Ascending aorta (tissue), 2 donors: ENCODE measurements around the gene PCED1A. TPM values are rescaled to one million over a fixed set of nuclear protein-coding genes. Genes with fewer than 3 reads are reported as not detected.
A peak's percentile ranks its signal among the peaks of the same experiment; 100 is the strongest.

Experiments
- DNase-seq, 2 donors: peaks; one replicate each; pipeline ENCODE4 v3.0.0-alpha.2; 2019; ENCODE audit warnings: low spot score in 2 of 2
- H3K27ac ChIP-seq, 2 donors: fragments of 200-600 bp; sonication (generic); one replicate each; pipeline ENCODE4 v1.5.1; 2016 to 2017; ENCODE audit warnings: mild to moderate bottlenecking in 1 of 2
- H3K27me3 ChIP-seq: fragments of 200-600 bp; sonication (generic); one replicate; pipeline ENCODE4 v1.5.1; 2017
- H3K36me3 ChIP-seq, 2 donors: fragments of 200-600 bp; sonication (generic); one replicate each; pipeline ENCODE4 v1.5.1; 2016
- H3K4me1 ChIP-seq, 2 donors: fragments of 200-600 bp; sonication (generic); one replicate each; pipeline ENCODE4 v1.5.1; 2016 to 2017; ENCODE audit warnings: mild to moderate bottlenecking in 1 of 2
- H3K4me3 ChIP-seq, 2 donors: fragments of 200-600 bp; sonication (generic); one replicate each; pipeline ENCODE4 v1.5.1; 2016 to 2017; ENCODE audit warnings: mild to moderate bottlenecking in 1 of 2
- H3K9me3 ChIP-seq, 2 donors: fragments of 200-600 bp; sonication (generic); one replicate each; pipeline ENCODE4 v1.5.1; 2016
- CTCF ChIP-seq, 3 experiments: fragments of 200-600 bp in 2 of 3; fragments of 450-650 bp in 1 of 3; sonication (generic) in 2 of 3; IDR thresholded peaks; one replicate each; pipeline ENCODE4 v1.5.1; 2016 to 2019; ENCODE audit warnings: antibody characterized with exemption in 3 of 3, mild to moderate bottlenecking in 1 of 3, moderate library complexity in 1 of 3
- intact Hi-C: fragments of 100-400 bp; cut with DNase I; formaldehyde crosslinking; loops from one replicate; pipeline ENCODE4 v1.15.1; 2023
- total RNA-seq: library from RNA; depleted of rRNA; stranded (reverse); fragments of >200 nt; gene quantifications from one replicate; pipeline ENCODE4 v1.1.0, GENCODE V29; 2016

Gene PCED1A
- total RNA-seq, 1 donor from 2014 or later = 49.7 TPM

- H3K36me3 ChIP-seq = no peaks in the 10 kb centered on the region
- H3K4me1 ChIP-seq = peaks cover 4 to 10% of the 10 kb centered on the region in 2 donors
- DNase-seq = no peak
- no peaks in the 10 kb centered on the region for H3K27me3 ChIP-seq
- no peaks in the 10 kb centered on the region for H3K9me3 ChIP-seq
- no peak overlapping the region for H3K27ac ChIP-seq
- peak overlapping the region; percentile 81 to 96 for H3K4me3 ChIP-seq
- intact Hi-C loops = loop anchor here (5.0 to 10.0 kb wide), 5 partner anchors 180 to 533 kb away; partner anchors contain the start of genes DNAAF9, EBF4, LZTS3 and NOP56
- TF ChIP-seq CTCF (IDR thresholded peaks at IDR 0.05) = no peak
Measured at GRCh38 chr20:2874456-2874855, 34.0 kb upstream of the PCED1A start.

GRCh38 chr20:2873747-2874041 is 33.2 kb upstream of the PCED1A start:
- Histone ChIP-seq H3K27ac (peak overlapping the region; percentile 62 to 66), H3K4me1 (peaks cover 4 to 8% of the 10 kb centered on the region in 2 donors), H3K4me3 (peak overlapping the region; percentile 81 to 96), H3K36me3 (no peaks in the 10 kb centered on the region), H3K9me3 (no peaks in the 10 kb centered on the region), H3K27me3 (no peaks in the 10 kb centered on the region)
- TF ChIP-seq CTCF (IDR thresholded peaks at IDR 0.05) = no peak
- intact Hi-C loops = loop anchor here (1.0 to 10.0 kb wide), 7 partner anchors 33 to 534 kb away; partner anchors contain the start of genes DNAAF9, EBF4, LZTS3 and NOP56
- no peak for DNase-seq

GRCh38 chr20:2873010-2873746 is 32.7 kb upstream of the PCED1A start, which contains the start of gene PTPRA:
Gene PTPRA, plus strand, starts transcription at chr20:2873481. Its CDS starts 90,797 bp downstream, at chr20:2964278.
- Histone ChIP-seq H3K36me3 (no peaks in the 10 kb centered on the region), H3K4me3 (peak within 1 kb of the TSS; percentile 81 to 96), H3K27me3 (no peaks in the 10 kb centered on the region), H3K9me3 (no peaks in the 10 kb centered on the region), H3K27ac (peak within 1 kb of the TSS; percentile 62 to 66), H3K4me1 (peaks cover 4 to 8% of the 10 kb centered on the region in 2 donors)
- intact Hi-C loops = loop anchor here (1.0 to 10.0 kb wide), 7 partner anchors 33 to 534 kb away; partner anchors contain the start of genes DNAAF9, EBF4, LZTS3 and NOP56
- TF ChIP-seq CTCF (IDR thresholded peaks at IDR 0.05) = no peak
- DNase-seq = peak; percentile 71 to 94

GRCh38 chr20:2872459-2873009 is 32.1 kb upstream of the PCED1A start:
- H3K36me3 ChIP-seq = no peaks in the 10 kb centered on the region
- H3K27me3 ChIP-seq = no peaks in the 10 kb centered on the region
- H3K4me3 ChIP-seq = peak overlapping the region; percentile 81 to 96
- intact Hi-C loops = loop anchor here (1.0 to 10.0 kb wide), 7 partner anchors 32 to 535 kb away; partner anchors contain the start of genes DNAAF9, EBF4, LZTS3 and NOP56
- H3K9me3 ChIP-seq = no peaks in the 10 kb centered on the region
- H3K4me1 ChIP-seq = peaks cover 4 to 8% of the 10 kb centered on the region in 2 donors
- DNase-seq = peak in 1 of 2 donors; percentile 77
- H3K27ac ChIP-seq = peak overlapping the region in 1 of 2 donors; percentile 66
- no peak for TF ChIP-seq CTCF (IDR thresholded peaks at IDR 0.05)

- no peak overlapping the region for H3K27ac ChIP-seq
- peaks cover 4 to 8% of the 10 kb centered on the region in 2 donors for H3K4me1 ChIP-seq
Measured at GRCh38 chr20:2871661-2872458, 31.4 kb upstream of the PCED1A start.

More at GRCh38 chr20:2871661-2872458, 31.4 kb upstream of the PCED1A start:
- no peaks in the 10 kb centered on the region for H3K27me3 ChIP-seq
- no peaks in the 10 kb centered on the region for H3K9me3 ChIP-seq
- intact Hi-C loops = loop anchor here (2.0 to 10.0 kb wide), 6 partner anchors 173 to 535 kb away; partner anchors contain the start of genes DNAAF9, EBF4, LZTS3 and NOP56
- no peak for DNase-seq
- TF ChIP-seq CTCF (IDR thresholded peaks at IDR 0.05) = no peak
- H3K4me3 ChIP-seq = peak overlapping the region; percentile 81 to 96
- H3K36me3 ChIP-seq = no peaks in the 10 kb centered on the region
